HG03108 (cell line): ENCODE data around the gene SHC4.
"Not testable (repeated sequence)": the region's sequence is repeated elsewhere in the genome, so short reads cannot be mapped to it uniquely, and the experiment has no call there.

Experiments used
- ATAC-seq: cut with Tn5 transposase; IDR thresholded peaks from one replicate; pipeline ENCODE4 v1.9.1; 2021; ENCODE audit warnings: moderate library complexity; ENCODE audit not compliant: unreplicated experiment

Gene SHC4

GRCh38 chr15:48970926-48971325, 7.2 kb upstream of the SHC4 start:
- not testable (repeated sequence) for ATAC-seq

GRCh38 chr15:48968066-48968465, 4.3 kb upstream of the SHC4 start:
- no peak for ATAC-seq

- ATAC-seq = no peak
Measured at GRCh38 chr15:48967336-48967735, 3.6 kb upstream of the SHC4 start.

- ATAC-seq = peak; percentile 65
Measured at GRCh38 chr15:48966595-48967301, 3.0 kb upstream of the SHC4 start.

DNA sequence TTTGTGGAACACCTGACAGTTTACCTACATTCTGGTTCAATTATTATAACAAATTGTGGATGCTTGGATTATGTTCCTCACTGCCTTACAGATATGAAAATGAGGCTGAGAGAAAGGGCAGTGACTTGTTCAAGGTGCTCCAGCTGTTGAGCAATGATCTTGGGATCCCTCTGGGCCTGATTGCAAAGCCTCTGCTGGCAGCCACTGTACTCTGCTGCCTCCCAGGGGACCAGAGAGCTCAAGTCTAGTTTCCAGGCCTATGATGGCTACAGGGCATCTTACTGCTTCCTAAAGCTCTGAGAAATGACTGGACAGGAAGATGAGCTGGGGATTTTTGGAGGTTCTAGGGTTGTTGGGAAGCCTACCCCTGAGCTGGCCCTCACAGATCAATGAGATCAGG, 2.3 kb upstream of the SHC4 start:
- ATAC-seq = peak; percentile 55

DNA sequence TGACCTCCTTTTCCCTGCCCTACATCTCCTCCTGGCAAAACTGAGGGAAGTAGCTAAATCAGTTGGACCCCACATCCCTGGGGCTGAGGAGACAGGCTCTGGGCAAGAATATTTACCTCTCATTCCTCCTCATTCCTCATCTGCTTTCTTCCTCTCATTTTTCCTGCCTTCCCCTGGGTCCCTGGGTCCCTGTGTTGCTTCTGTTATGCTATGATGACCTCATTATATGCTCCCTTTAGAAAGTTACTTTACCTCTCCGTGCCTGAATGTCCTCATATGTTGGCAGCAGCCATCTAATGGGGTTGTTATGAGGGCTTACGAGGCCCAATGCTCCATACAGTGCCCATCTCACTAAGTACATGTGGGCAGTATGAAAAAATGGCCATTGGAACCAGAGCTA, 1.2 kb upstream of the SHC4 start:
- no peak for ATAC-seq

- ATAC-seq = no peak
Measured at GRCh38 chr15:48962662-48963523, 826 bp downstream of the SHC4 start.

DNA sequence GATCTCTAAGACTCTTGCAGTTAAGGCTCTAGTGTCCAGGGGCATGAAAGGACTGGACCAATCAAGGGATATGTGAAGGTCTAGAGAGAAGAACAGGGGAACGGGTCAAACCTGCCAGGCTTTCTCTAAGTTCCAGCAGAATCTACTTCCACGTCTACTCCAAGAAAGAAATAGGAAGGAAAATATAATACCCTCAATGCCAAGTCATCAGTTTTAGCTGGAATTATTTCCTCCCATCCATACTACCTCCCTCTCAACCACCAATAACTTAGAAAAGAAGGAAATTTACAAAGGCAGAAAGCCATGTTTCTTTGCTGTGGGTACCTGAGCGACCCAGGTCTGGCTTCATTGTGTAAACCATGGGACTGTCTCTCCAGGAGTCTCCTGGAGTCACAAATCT, 7.8 kb downstream of the SHC4 start:
- ATAC-seq = no peak

GRCh38 chr15:48955370-48955769, 8.3 kb downstream of the SHC4 start:
- no peak for ATAC-seq

GRCh38 chr15:48954538-48954937, 9.2 kb downstream of the SHC4 start:
- ATAC-seq = no peak

GRCh38 chr15:48946840-48947187, 16.9 kb downstream of the SHC4 start:
- no peak for ATAC-seq

GRCh38 chr15:48946074-48946839, 17.5 kb downstream of the SHC4 start:
- ATAC-seq = no peak

DNA sequence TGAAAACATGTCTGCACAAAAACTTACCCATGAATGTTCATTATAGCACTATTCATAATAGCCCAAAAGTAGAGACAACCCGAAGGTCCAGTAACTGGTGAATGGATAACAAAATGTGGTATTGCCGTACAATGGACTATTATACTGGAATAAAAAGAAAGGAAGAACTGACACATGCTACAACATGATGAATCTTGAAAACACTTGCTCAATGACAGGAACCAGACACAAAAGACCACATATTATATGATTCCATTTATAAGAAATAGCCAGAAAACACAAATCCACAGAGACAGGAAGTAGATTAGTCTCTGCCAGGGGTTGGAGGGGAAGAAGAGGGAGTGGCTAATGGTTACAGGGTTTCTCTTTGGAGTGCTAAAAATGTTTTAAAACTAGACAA, 18.3 kb downstream of the SHC4 start:
- no peak for ATAC-seq

GRCh38 chr15:48941904-48942303, 21.8 kb downstream of the SHC4 start:
- ATAC-seq = no peak

DNA sequence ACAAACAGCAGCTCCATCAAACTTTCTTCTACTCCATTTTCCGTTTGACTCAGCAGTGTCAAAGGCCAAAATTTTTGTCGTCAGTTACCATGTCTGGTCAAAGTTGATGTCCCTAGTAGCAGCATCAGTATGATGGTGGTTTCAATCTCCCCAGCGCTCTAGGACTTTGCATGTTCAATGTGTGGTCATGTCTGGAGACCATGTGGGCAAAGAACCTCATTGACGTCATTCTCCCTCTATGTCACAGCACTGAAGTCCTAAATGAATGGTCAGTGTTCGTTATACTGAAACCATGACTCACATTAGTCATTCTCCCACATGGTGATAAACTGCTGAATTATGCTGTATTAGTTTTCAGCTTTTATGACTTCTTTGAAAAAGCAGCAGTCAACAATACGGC, 23.2 kb downstream of the SHC4 start:
- ATAC-seq = peak; percentile 80

GRCh38 chr15:48939648-48940047, 24.1 kb downstream of the SHC4 start:
- no peak for ATAC-seq

DNA sequence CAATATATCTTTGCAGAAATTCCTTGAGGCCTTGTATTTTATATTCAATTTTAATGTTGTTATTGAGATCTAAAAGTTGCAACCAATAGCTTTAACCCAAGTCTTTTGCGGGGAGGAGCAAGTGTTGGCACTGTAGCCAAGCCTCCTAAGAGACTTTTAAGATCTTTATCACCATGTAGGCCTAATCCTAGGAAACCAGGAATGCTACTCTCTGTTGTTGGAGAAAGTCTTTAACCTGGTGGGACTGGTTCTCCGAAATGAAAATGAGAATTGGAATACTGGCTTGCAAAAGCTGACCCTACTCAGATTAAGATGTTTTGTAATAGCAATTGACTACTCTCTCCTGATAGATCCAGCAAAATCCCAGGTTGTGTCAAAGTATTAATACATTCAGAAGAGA, 25.8 kb downstream of the SHC4 start:
- no peak for ATAC-seq

DNA sequence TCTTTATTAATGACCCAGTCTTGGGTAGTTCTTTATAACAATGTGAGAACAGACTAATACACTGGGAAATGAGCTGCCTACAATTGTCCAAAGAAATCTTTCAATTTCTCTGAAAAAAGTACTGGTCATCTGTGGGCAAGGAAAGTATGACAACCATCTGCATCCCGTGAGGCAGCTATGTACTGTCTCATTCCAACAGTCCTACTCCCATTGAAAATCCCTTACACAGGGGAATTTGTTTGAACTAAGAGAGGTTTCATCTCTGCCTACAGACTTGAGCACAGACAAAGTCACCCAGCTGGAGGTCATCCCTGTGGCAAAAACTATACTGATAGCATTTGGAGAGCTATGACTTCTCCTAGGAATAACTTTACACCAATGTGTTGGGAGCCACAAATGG, 27.1 kb downstream of the SHC4 start:
- ATAC-seq = no peak

- no peak for ATAC-seq
Measured at GRCh38 chr15:48935236-48935635, 28.5 kb downstream of the SHC4 start.

GRCh38 chr15:48930735-48931134, 33.0 kb downstream of the SHC4 start:
- no peak for ATAC-seq

GRCh38 chr15:48929661-48930060, 34.1 kb downstream of the SHC4 start:
- ATAC-seq = no peak
